H7 (cell line): Measurements from ENCODE around the gene ZFAND3. TPM values are rescaled to one million over a fixed set of nuclear protein-coding genes. Genes with fewer than 3 reads are reported as not detected.

ENCODE experiments used
- DNase-seq: peaks from one replicate; pipeline ENCODE4 v3.0.0; 2012
- H3K27me3 ChIP-seq: 2 replicates; pipeline ENCODE4 v1.6.0; 2011; ENCODE audit warnings: mild to moderate bottlenecking, low read length; ENCODE audit not compliant: control insufficient read depth, insufficient read depth
- H3K36me3 ChIP-seq: replicated peaks from 2 replicates; pipeline ENCODE4 v1.5.1; 2011; ENCODE audit warnings: low read length; ENCODE audit not compliant: control insufficient read depth, insufficient read depth
- H3K4me3 ChIP-seq: 2 replicates; pipeline ENCODE4 v1.5.1; 2011; ENCODE audit warnings: low read depth, mild to moderate bottlenecking, control low read depth, low read length, moderate library complexity; ENCODE audit not compliant: insufficient read depth
- total RNA-seq: library from RNA; depleted of rRNA; stranded (reverse); fragments of >200 nt; shearing (Covaris generic); gene quantifications from 2 replicates; pipeline ENCODE4 v1.2.3, GENCODE V29; 2014

ZFAND3 gene
- total RNA-seq, 1 experiment from 2014 or later = 17.1 TPM

DNA sequence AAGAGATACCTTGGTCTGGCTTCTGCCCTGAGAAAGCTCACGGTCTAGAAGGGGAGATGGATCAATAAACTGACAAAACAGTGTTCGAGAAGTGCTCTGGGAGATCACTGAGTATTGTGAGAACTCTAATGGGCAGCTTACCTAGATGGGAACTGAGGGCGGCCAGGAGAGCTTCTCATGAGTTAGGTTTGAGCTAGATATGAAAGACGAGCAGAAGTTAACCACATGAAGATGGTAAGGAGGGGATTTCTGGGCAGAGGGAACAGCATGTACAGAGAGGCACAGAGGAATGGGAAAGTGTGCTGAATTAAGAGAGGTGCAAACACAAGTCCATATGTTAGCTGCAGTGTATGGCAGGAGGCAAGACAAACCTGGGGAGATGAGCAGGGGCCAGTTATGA lies 11.9 kb downstream of the ZFAND3 start:
- Histone ChIP-seq H3K27me3 (no peaks in the 10 kb centered on the region), H3K4me3 (no peak overlapping the region), H3K36me3 (no peaks in the 10 kb centered on the region; the same call in 1 of the 2 replicates)
- DNase-seq = no peak

DNA sequence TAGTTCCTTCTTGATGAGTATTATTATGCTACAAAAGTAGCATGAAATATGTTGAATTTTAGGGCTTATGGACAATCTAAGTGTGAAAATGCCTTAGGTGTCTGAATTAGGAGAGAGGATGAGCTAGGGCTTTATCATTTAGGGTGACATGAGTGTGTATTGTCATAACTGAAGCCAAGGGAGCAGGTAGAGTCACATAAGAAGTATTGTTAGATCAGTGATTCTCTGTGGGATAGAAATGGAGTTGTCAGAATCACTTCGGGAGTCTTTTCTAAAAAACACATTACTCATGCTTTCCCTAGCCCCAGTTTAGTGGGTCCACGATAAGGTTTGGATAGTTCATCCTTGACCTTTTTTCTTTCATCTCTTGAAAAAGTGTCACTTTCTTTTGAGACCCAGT lies 16.4 kb downstream of the ZFAND3 start:
- Histone ChIP-seq H3K27me3 (no peaks in the 10 kb centered on the region), H3K36me3 (no peaks in the 10 kb centered on the region; the same call in 1 of the 2 replicates), H3K4me3 (no peak overlapping the region)
- DNase-seq = no peak

DNA sequence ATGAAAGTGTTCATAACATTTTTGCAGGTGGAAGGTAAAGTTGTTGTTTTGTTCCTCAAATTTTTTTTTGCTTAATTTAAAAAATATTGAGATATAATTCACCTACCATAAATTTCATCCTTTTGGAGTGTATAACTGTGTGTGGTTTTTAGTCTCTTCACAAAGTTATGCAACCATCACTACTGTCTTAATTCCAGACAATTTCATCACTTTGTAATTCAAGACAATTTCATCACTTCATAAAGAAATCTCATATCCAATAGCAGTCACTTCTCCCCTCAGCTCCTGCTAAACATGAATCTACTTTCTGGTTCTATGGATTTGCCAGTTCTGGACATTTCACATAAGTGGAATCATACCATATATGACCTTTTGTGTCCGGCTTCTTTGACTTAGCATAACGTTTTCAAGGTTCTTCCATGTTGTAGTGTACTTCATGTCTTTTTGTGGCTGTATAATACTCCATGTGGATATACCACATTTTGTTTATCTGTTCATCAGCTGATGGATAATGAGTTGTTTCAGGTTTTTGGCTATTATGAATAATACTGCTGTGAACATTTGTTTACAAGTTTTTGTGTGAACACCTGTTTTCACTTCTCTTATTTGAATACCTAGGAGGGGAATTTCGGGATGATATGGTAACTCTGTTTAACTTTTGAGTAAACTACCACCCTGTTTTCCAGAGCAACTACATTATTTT lies 18.8 kb downstream of the ZFAND3 start:
- H3K27me3 ChIP-seq = no peaks in the 10 kb centered on the region
- no peak for DNase-seq
- no peaks in the 10 kb centered on the region for H3K36me3 ChIP-seq
- H3K4me3 ChIP-seq = no peak overlapping the region

DNA sequence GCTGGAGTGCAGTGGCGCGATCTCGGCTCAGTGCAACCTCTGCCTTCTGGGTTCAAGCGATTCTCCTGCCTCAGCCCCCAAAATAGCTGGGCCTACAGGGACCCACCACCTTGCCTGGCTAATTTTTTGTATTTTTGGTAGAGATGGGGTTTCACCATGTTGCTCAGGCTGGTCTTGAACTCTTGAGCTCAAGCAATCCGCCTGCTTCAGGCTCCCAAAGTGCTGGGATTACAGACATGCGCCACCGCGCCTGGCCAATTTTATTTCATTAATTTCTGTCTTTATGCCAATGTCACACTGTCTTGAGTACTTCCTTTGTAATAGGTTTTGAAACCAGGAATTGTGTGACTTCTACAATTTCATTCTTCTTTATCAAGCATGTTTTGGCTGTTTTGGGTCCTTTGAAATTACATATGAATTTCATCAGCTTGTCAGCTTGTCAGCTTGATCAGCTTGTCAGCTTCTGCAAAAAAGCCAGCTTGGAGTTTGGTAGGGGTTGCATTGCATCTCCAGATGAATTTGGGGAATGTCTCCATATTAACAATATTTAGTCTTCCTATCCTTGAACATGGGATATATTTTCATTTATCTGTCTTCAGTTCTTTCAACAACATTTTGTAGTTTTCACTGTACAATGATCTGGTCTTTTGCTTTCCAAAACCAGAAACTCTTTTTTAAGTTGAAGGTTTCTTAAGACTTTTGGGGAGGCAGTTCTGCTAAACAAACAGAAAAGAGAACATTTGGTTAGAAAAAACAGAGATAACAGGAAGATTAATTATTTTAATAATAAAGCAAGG lies 20.8 kb downstream of the ZFAND3 start:
- H3K27me3 ChIP-seq = no peaks in the 10 kb centered on the region
- no peaks in the 10 kb centered on the region; the same call in 1 of the 2 replicates for H3K36me3 ChIP-seq
- DNase-seq = no peak
- no peak overlapping the region for H3K4me3 ChIP-seq

DNA sequence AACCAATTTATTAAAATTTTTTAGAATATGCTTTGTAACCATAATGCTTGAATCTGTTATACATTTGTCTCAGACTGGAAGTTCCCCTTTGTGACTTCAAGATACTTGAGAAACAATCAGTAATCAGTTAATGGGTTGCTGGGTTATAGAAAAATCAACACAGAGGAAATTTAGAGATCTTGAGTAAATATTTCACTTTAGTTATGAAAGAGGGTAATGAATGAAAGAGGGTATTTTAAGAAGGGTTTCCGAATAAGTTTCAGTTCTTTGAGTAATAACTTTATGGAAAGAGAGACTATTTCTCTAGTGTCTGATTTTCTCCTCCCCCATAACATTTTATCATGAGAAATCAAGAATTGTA lies 21.4 kb downstream of the ZFAND3 start:
- Histone ChIP-seq H3K27me3 (no peaks in the 10 kb centered on the region), H3K36me3 (no peaks in the 10 kb centered on the region; the same call in 1 of the 2 replicates), H3K4me3 (no peak overlapping the region)
- no peak for DNase-seq

DNA sequence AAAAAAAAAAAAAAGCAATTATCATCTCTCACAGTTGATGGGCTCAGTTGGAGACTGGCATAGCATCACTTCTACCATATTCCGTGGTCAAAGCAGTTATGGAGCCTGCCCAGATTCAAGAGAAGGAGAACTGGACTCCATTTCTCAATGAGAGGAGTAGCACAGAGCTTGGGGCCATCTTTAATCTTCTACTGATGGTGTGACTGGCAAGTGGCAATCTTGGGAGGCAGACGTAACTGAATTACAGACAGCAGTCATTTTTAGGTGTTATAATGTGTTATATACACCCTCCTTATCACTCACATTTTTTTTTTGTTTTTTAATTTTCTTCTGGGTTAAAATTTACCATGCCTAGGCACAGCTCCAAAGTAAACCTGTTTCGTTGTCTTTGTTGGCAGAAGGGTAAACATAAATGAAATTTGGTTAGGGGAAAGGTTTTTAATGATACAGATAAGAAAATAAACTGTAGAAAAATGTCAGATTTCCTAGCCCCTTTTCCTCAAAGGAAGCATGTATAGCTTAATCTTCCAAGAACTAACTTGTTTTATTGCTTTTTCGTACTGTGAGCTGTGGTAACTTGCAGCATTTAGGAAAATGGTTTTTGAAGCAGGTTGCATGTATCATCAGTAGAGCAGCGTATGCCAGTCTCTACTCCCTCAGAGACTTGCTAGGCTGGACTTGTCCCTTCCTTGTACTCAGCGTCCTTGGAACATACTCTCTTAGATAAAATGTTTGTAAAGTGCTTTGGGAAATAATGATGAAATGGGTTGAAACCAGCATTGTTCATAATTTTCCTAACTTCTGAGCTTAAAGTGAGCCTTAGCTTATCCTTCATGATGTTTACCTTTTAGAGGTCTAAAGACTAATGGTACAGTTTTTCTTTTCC lies 25.7 kb downstream of the ZFAND3 start:
- Histone ChIP-seq H3K27me3 (no peaks in the 10 kb centered on the region), H3K36me3 (no peaks in the 10 kb centered on the region; the same call in 1 of the 2 replicates), H3K4me3 (no peak overlapping the region)
- no peak for DNase-seq

DNA sequence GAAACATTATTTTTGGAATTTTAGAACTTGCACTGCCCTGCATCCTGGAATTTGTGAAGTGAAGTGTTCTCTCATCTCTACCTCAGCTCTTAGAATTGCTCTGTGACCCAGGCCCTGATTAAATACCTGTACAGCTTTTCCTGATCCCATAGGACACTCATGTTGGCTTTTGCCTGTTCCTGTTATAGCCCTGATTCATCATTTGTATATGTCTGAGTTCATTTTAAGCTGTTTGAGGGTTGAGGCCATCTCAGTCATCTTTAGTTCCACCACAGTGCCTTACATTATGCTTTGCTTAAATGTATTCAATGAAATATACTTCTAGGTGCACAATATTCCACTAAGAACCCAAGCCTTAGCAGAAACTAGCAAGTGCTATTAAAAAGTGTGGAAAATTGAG lies 26.4 kb downstream of the ZFAND3 start:
- H3K4me3 ChIP-seq = no peak overlapping the region
- no peak for DNase-seq
- H3K36me3 ChIP-seq = no peaks in the 10 kb centered on the region; the same call in 1 of the 2 replicates
- no peaks in the 10 kb centered on the region for H3K27me3 ChIP-seq

DNA sequence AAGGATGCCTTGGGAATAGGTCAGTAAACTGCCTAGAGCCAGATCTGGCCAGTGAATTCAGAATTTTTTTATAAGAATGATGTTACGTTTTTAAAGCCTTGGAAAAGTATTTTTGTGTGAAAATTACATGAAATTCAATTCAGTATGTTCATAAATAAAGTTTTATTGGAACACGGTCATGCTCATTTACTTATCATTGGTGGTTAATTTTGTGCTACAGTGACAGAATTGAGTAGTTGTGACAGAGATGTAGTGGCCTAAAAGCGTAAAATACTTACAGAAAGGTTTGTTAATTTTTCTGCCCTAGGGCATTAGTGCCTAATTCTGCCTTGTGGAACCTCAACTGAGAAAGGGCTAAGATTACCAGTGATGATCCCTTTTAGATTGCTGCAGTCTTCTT lies 28.2 kb downstream of the ZFAND3 start:
- H3K36me3 ChIP-seq = no peaks in the 10 kb centered on the region; the same call in 1 of the 2 replicates
- no peak overlapping the region for H3K4me3 ChIP-seq
- DNase-seq = no peak
- no peaks in the 10 kb centered on the region for H3K27me3 ChIP-seq

DNA sequence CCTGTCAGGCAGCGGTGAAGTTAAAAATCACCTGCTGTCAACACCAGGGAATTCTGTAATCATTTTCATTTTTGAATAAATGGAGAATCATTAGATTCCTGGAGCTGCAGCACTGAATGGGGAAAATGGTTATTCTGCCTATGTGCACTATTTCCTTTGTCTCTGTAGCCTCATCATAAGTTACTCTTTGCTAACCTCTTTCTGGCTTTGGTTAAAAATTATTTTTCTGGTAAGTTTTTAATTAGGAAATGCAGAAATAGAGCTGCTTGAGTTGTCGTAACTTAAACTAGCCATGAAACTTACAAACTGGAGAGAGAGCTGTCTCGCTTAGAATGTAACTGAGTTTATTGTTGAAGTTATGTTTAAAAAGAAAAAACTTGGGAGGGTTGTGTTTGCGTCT lies 28.8 kb downstream of the ZFAND3 start:
- no peaks in the 10 kb centered on the region; the same call in 1 of the 2 replicates for H3K36me3 ChIP-seq
- no peak overlapping the region for H3K4me3 ChIP-seq
- no peak for DNase-seq
- H3K27me3 ChIP-seq = no peaks in the 10 kb centered on the region

DNA sequence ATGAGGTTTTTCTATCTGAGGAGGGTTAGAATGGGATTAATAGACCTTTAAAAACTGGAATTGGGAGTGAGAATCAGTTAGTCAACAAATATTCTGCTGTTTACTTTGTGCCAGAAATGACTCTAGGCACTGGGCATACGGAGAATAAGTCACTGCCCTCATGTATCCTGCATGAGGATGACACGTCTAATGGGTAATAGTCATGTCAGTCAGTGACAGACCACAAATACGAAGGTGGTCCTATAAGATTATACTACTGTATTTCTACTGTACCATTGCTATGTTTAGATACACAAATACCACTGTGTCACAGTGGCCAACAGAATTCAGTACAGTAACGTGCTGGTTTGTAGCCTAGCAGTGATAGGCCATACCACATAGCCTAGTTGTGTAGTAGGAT lies 30.7 kb downstream of the ZFAND3 start:
- Histone ChIP-seq H3K36me3 (no peaks in the 10 kb centered on the region), H3K27me3 (no peaks in the 10 kb centered on the region), H3K4me3 (no peak overlapping the region)
- no peak for DNase-seq

DNA sequence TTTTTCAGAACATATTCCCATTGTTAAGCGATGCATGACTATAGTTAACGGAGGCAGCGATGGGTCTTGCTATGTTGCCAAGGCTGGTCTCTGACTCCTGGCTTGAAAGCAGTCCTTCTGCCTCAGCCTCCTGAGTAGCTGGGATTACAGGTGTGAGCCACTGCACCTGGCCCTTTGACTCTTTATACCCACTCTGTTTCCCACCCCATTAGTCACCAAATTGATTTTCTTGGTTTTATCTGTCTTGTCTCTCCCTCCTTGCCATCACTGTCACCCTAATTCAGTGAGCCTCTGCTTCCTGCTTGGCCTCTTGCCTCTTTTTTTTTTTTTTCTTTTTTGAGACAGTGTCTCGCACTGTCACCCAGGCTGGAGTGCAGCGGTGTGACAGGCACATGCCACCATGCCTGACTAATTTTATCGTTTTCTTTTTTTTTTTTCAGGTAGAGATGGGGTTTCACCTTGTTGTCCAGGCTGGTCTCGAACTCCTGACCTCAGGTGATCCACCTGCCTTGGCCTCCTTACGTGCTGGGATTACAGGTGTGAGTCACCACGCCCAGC lies 31.3 kb downstream of the ZFAND3 start:
- Histone ChIP-seq H3K4me3 (no peak overlapping the region), H3K27me3 (no peaks in the 10 kb centered on the region), H3K36me3 (no peaks in the 10 kb centered on the region)
- DNase-seq = no peak

DNA sequence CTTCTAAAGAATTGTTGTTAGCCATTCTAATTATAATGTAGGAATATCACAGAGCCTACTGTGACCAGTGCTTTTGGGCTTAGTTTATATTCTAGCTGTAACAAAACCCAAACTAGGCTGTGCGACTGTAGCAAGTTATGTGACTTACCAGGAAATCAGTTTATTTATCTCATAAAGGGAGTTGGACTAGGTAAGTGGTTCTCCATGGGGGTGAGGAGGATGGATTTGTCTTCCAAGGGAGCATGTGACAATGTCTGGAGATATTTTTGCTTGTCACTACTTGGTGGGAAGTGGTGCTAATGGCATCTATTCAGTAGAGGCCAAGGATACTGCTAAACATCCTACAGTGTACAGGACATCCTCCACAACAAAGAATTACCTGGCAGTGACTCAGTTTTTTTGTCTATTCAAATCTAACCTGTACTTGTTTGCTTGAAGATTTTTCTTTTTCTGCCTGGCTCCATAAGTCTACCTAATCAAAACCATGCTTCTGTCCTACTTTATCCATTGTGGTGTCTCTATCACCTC lies 32.5 kb downstream of the ZFAND3 start:
- H3K4me3 ChIP-seq = no peak overlapping the region
- DNase-seq = no peak
- no peaks in the 10 kb centered on the region for H3K36me3 ChIP-seq
- H3K27me3 ChIP-seq = no peaks in the 10 kb centered on the region

DNA sequence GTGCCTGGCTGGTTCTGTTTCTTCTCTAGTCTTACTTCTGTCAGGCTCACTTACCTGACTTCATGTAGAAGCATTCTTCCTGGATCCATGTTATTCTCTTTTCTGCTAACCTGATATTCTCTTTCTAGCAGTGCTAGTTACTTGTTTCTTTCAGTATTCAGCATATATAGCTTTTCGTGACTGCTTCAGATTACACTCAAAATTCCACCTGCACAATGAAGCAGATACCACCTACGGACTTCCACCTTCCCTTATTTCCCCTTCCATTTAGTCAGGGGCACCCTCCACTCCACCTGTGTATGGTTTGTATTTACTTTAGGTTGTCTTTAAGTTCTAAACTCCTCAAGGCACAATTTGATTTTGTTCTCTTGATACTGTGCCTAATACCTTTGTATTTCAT lies 36.8 kb downstream of the ZFAND3 start:
- no peak for DNase-seq
- no peak overlapping the region for H3K4me3 ChIP-seq
- no peaks in the 10 kb centered on the region for H3K27me3 ChIP-seq
- no peaks in the 10 kb centered on the region for H3K36me3 ChIP-seq

DNA sequence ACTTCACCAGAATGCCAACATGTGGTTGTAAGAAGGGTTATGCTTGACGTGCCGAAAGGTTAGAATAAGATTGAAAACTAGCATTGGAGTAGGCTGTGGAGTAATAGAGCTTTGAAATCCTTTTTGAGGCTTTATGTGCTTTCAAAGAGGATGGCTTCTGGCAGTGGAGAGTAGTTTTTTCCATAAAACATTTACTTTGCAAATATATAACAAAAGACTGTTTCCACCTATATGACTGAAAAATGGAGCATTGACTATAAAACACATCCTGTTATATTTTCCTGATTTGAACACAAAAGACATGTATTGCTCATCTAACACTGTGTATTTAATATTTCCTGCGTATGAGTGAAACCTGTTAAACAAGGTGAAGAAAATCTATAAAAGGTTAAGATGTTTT lies 38.8 kb downstream of the ZFAND3 start:
- H3K27me3 ChIP-seq = no peaks in the 10 kb centered on the region
- H3K36me3 ChIP-seq = no peaks in the 10 kb centered on the region
- no peak for DNase-seq
- H3K4me3 ChIP-seq = no peak overlapping the region
